HG03520 (cell line): Measurements from ENCODE around the gene CDC6.
A peak's percentile ranks its signal among the peaks of the same experiment; 100 is the strongest.

Source experiments
- ATAC-seq: cut with Tn5 transposase; IDR thresholded peaks from one replicate; pipeline ENCODE4 v1.9.1; 2021; ENCODE audit warnings: mild to moderate bottlenecking, moderate library complexity; ENCODE audit not compliant: unreplicated experiment

Gene CDC6

DNA sequence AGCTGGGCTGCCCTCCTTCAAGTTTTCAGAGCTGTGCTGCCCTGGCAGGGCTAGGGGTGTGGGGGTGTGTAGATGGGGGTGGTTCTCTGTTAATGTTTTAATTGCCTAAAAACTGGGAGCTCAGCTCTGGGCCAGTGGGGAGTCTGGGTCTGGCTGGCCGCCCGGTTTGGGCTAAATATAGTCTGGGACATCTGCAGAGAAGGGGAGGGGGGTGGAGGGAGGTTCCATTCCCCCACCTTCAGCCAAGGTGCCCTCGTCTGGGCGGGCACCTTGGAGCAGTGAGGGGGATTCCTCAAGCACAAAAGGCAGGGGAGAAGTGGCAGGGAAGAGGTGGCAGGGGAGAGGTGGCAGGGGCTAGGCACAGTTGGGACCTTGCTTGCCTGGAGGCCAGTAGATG is 34.3 kb downstream of the CDC6 start:
- no peak for ATAC-seq

DNA sequence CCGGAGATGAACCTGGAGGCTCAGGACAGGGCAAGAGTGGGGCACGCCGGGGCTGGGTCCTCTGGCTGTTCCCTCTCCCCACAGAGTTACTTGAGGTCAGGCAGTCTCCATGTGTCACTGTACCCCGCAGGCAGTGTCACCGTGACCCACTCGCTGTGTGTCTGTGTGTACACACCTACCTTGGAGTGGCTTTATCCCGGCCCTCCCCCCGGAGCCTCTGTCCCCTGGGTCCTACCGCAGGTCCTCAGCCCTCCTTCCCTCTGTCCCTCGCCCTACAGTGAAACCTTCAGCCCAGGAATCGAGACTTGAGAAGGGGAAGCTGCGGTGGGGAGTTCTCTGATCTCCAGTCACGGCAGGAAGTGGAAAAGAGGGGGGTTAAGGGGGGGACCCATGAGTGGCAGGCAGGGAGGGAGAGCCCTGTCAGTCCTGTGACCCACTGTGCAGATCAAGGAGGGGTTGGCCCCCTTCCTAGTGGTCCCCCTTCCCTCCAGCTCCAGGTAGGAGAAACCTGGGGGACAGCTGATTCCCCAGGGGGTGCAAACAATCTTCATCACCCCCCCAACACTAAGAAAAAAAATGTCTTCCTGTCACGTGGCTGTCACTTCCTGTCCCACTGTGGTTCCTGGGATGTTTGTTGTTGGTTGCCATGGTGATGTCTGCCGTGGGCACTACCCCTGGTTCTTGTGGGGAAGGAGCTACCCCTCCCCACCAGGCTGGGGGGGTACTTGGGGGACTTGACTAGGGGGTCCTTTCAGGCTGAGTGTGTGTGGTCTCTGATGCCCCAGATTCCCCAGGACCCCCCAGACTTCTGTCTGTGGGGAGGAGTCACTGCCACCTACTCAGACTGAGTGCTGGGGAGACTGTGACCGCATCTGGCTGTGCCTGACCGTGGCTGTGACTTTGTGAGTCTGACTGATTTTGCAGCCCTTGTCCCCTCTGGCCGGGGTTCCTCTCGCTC is 35.0 kb downstream of the CDC6 start:
- ATAC-seq: peak; percentile 27

DNA sequence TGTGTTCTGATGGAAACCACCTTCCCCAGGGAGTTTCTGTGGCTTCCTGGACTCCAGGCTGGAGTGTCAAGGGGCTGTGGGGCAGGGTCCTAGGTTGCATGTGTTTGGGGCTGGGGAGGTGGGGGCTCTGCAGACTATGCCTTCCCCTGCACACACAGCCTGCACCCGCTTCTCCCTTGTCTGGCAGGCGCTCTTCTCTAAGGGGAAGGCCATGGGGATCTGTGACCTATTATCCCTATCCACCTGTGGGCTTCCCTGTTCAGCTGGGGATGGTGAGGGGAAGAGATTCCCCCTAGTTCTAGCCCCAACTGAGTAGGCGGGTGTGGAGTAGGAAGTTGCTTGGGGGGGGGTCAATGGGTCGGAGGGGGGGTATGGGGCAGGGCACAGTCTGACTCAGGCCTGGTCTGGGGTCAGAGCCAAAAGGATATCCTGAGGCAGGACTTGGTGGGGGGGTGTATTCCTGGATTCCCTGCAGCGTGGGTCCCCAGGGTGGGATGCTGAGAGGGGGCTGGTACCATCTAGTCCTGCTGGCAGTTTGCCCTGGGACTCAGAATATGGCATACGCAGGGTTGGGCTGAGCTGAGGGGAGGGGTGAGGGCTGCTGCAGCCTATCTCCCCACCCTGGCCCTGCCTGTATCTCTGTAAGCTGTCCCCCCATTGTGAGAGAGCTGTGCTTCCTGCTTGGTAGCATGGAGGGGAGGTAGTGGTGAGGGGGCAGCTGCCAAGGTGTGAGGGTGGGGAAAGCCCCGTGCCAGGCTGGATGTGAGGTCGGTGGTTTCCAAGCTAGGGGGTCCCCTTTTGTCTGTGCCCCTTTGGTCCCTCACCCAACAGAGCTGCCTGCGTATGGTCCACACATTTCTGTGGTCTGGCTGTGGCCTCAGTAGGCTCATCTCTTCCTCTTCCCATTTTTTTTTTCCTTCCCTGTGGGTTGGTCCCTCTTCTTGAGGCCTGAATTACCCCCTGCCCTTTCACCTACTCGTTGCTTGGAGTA is 36.0 kb downstream of the CDC6 start:
- no peak for ATAC-seq

- ATAC-seq: no peak
Measured at GRCh38 chr17:40325156-40326013, 37.7 kb downstream of the CDC6 start.

DNA sequence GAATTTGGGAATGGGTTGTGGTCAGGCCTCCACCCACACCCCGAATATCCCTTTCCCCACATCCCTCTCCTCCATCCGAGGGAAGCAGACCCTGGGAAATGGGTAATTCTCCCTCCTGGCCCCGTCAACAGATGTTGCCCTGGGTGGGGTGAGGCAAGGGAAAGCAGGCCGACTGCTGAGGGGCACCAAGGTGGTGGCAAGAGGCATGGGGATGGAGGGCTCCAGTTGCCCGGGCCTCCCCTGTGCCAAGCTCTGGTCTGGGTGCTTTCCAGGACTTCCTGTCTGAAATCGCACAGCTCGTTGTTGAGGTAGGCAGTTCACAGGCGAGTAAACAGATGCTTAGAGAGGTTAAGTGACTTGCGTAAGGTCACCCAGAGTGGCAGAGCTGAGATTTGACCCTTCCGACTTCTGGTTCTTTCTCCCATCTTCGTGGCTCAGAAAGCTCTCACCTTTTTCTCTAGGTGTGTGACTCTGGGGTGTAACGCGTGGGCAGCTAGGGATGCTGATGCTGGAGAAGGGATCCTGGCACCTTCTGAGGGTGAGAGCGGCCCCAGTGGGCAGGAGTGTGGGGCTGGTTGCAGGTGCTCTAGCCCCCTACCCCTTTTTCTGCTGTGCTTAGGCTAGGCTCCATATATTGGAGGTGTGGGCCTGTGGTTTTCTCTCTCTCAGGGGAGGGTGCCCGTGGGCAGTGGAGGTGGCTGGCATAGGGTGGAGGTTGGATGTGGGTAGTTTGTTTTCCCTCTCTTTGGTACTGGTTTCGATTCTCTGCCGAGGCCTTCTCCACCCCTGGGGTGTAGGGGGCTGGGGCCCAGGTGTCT is 38.5 kb downstream of the CDC6 start:
- ATAC-seq: no peak

- ATAC-seq: no peak
Measured at GRCh38 chr17:40326832-40327199, 39.1 kb downstream of the CDC6 start.

GRCh38 chr17:40327244-40327729 is 39.6 kb downstream of the CDC6 start:
- ATAC-seq: no peak

- ATAC-seq: no peak
Measured at GRCh38 chr17:40327735-40328385, 40.2 kb downstream of the CDC6 start.

- ATAC-seq: no peak
Measured at GRCh38 chr17:40328386-40328766, 40.7 kb downstream of the CDC6 start.

GRCh38 chr17:40329839-40330794 is 42.4 kb downstream of the CDC6 start:
- ATAC-seq: no peak

GRCh38 chr17:40330850-40331470 is 43.3 kb downstream of the CDC6 start:
- ATAC-seq: no peak

- ATAC-seq: no peak
Measured at GRCh38 chr17:40331743-40332641, 44.3 kb downstream of the CDC6 start.

- no peak for ATAC-seq
Measured at GRCh38 chr17:40333781-40334448, 46.2 kb downstream of the CDC6 start.

DNA sequence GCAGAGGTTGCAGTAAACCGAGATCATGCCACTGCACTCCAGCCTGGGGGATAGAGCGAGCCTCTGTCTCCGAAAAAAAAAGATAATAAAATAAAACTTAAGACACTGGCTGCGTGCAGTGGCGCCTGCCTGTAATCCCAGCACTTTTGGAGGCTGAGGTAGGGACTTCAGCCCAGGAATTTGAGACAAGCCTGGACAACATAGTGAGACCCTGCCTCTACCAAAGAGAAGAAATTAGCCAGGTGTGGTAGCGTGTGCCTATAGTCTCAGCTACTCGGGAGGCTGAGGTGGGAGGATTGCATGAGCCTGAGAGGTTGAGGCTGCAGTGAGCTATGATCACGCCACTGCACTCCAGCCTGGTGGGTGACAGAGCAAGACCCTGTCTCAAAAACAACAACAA is 47.9 kb downstream of the CDC6 start:
- ATAC-seq: no peak

GRCh38 chr17:40337351-40337750 is 49.7 kb downstream of the CDC6 start:
- ATAC-seq: no peak

- ATAC-seq: no peak
Measured at GRCh38 chr17:40338058-40338457, 50.4 kb downstream of the CDC6 start.
